Gastrocnemius medialis (tissue), 4 donors: ENCODE results near the gene CYYR1. TPM values are rescaled to one million over a fixed set of nuclear protein-coding genes. Genes with fewer than 3 reads are reported as not detected.

Source experiments
- ATAC-seq, 2 donors: fragments of 150-250 bp; one replicate each; pipeline ENCODE4 v1.9.1; 2016
- DNase-seq, 2 donors: peaks; one replicate each; pipeline ENCODE4 v3.0.0-alpha.2; 2019
- H3K27ac ChIP-seq, 4 donors: fragments of 200-600 bp; sonication (generic); 1 replicate in 1 of 4; 2 replicates in 3 of 4; pipeline ENCODE4 v1.5.1; 2016 to 2018; ENCODE audit warnings: mild to moderate bottlenecking in 2 of 4, moderate library complexity in 1 of 4
- H3K27me3 ChIP-seq, 3 donors: fragments of 200-600 bp; sonication (generic) in 2 of 3; 1 replicate in 1 of 3; 2 replicates in 2 of 3; pipeline versions ENCODE4 v1.5.1 to v1.6.0; 2016 to 2019; ENCODE audit warnings: mild to moderate bottlenecking in 1 of 3, moderate library complexity in 1 of 3
- H3K36me3 ChIP-seq, 2 donors: fragments of 200-600 bp; sonication (generic) in 1 of 2; one replicate each; pipeline ENCODE4 v1.5.1; 2017 to 2018
- H3K4me1 ChIP-seq, 2 donors: fragments of 200-600 bp; sonication (generic) in 1 of 2; one replicate each; pipeline ENCODE4 v1.5.1; 2016 to 2017; ENCODE audit warnings: mild to moderate bottlenecking in 2 of 2
- H3K4me3 ChIP-seq, 4 donors: fragments of 200-600 bp; sonication (generic) in 3 of 4; 1 replicate in 1 of 4; 2 replicates in 3 of 4; pipeline ENCODE4 v1.5.1; 2016 to 2019; ENCODE audit warnings: mild to moderate bottlenecking in 2 of 4
- H3K9me3 ChIP-seq, 3 donors: fragments of 200-600 bp; sonication (generic) in 2 of 3; 1 replicate in 1 of 3; 2 replicates in 2 of 3; pipeline ENCODE4 v1.5.1; 2016 to 2019
- POLR2A ChIP-seq, 2 donors: fragments of 450-650 bp; IDR thresholded peaks; one replicate each; pipeline ENCODE4 v1.6.1; 2017; ENCODE audit warnings: antibody characterized with exemption in 2 of 2, mild to moderate bottlenecking in 2 of 2, moderate library complexity in 2 of 2
- in situ Hi-C, 4 donors: fragments of 200-750 bp; cut with MboI; loops; one replicate each; pipeline versions ENCODE4 v1.15.0 to v1.8.0; 2017; ENCODE audit warnings: low sequenced_read_pairs in 4 of 4
- intact Hi-C: fragments of 100-400 bp; cut with DNase I; formaldehyde crosslinking; loops from one replicate; pipeline ENCODE4 v1.15.1; 2023; ENCODE audit warnings: low total_unique reads
- total RNA-seq, 4 donors: library from RNA; depleted of rRNA; stranded (reverse); fragments of >200 nt; gene quantifications; one replicate each; pipeline versions ENCODE4 v1.1.0 to v1.2.3, GENCODE V29; 2016
- TF ChIP-seq, protein P1 (sequence below), 5 experiments: fragments of 450-650 bp in 3 of 5; fragments of 200-600 bp in 2 of 5; sonication (generic) in 2 of 5; IDR thresholded peaks in 4 of 5; conservative IDR thresholded peaks in 1 of 5; 1 replicate in 4 of 5; 2 replicates in 1 of 5; pipeline ENCODE4 v1.5.1; 2016 to 2019; ENCODE audit warnings: antibody characterized with exemption in 5 of 5, mild to moderate bottlenecking in 3 of 5, moderate library complexity in 3 of 5

The CYYR1 gene
- total RNA-seq, 4 donors from 2014 or later = 11.7 to 15.5 (median 13.8) TPM

DNA sequence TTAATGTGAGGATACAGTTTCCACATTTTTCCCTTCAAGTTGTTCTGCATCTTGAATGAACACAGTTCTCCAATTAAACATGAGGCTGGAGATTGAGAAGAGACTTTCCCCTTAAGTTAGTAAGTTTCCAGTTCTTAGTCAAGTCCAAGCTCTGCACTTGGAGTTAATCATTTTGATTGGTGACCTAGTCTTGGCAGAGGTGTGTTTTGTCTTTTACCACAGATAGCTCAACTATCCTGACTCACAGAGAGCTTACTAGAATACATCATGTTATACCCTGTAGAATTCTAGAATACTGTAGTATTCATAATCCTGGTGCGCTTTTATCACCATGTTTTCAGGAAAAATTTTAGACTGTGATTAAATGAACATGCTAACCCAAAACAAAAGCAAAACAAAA, 129.2 kb downstream of the CYYR1 start:
- H3K27ac ChIP-seq = no peak overlapping the region
- no peak for ATAC-seq
- no peak for DNase-seq
- no peaks in the 10 kb centered on the region for H3K9me3 ChIP-seq
- no peaks in the 10 kb centered on the region for H3K27me3 ChIP-seq
- no peaks in the 10 kb centered on the region for H3K36me3 ChIP-seq
- no peaks in the 10 kb centered on the region for H3K4me1 ChIP-seq
- H3K4me3 ChIP-seq = no peak overlapping the region
- intact Hi-C loops = no loop called here
- in situ Hi-C loops = no loop called here
- no peak for TF ChIP-seq POLR2A (IDR thresholded peaks at IDR 0.05)
- TF ChIP-seq, protein P1, sequence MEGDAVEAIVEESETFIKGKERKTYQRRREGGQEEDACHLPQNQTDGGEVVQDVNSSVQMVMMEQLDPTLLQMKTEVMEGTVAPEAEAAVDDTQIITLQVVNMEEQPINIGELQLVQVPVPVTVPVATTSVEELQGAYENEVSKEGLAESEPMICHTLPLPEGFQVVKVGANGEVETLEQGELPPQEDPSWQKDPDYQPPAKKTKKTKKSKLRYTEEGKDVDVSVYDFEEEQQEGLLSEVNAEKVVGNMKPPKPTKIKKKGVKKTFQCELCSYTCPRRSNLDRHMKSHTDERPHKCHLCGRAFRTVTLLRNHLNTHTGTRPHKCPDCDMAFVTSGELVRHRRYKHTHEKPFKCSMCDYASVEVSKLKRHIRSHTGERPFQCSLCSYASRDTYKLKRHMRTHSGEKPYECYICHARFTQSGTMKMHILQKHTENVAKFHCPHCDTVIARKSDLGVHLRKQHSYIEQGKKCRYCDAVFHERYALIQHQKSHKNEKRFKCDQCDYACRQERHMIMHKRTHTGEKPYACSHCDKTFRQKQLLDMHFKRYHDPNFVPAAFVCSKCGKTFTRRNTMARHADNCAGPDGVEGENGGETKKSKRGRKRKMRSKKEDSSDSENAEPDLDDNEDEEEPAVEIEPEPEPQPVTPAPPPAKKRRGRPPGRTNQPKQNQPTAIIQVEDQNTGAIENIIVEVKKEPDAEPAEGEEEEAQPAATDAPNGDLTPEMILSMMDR (IDR thresholded peaks at IDR 0.05 in 4 of 5, conservative IDR thresholded peaks at IDR 0.05 in 1 of 5) = no peak

DNA sequence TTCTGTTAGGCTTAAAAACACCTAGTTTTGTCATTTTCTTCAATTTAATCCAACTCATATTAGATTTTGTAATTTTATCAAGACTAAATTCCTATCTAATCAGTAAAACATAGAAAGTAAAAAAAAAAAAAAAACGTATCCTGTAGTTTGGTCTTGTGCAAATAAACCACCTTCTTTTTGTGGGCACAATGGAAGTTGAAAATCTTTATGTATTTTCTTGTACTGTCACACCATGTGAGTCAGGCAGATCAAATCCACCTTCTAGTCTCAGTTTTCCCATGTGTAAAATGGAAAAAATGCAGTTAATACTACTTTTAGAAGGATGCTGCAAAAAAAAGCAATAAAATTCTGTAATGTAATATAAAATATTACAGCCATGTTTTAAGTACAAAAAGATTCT, 129.8 kb downstream of the CYYR1 start:
- Histone ChIP-seq H3K27me3 (no peaks in the 10 kb centered on the region), H3K4me3 (no peak overlapping the region), H3K9me3 (no peaks in the 10 kb centered on the region), H3K27ac (no peak overlapping the region), H3K4me1 (no peaks in the 10 kb centered on the region), H3K36me3 (no peaks in the 10 kb centered on the region)
- DNase-seq (no peak), ATAC-seq (no peak)
- TF ChIP-seq POLR2A (IDR thresholded peaks at IDR 0.05) = no peak
- TF ChIP-seq, protein P1 (IDR thresholded peaks at IDR 0.05 in 4 of 5, conservative IDR thresholded peaks at IDR 0.05 in 1 of 5) = no peak
- intact Hi-C loops = no loop called here
- in situ Hi-C loops = no loop called here

DNA sequence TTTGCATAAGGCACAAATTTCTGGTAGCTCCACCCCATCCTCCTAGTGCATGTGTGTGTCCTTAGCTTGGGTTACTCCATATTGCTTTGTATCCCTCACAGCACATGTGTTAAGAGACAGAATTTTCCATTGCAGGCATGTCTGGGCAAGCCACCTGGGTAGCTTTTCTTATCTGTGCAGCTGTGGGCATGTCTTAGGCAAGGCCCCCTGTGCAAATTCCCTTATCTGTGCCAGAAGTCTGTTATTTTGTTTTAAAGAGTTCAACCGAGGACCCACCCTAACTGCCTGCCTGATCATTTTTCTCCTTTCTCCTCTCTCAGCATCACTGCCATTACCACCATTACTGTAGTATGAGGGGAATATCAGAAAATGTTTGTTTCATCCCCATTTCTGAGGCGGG, 131.9 kb downstream of the CYYR1 start:
- in situ Hi-C loops = no loop called here
- ATAC-seq = no peak
- intact Hi-C loops = no loop called here

DNA sequence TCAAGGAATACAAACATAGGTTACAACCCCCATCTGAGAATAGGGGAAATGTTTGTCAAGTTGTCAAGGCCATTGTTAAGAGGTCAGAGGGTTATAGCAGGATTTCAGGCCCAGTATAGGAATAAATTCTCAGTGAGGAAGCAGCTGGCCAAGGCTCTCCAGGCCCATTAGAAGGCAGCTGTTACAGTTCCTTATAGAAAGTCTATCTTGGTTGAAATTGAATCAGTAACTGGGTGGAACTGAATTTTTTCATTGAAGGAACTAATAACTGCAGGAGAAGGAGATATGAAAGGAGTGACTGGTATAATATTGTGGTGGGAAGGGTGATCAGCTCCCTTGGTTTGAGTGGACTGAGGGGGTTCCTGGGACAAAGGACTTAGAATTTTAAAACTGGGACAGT, 134.1 kb downstream of the CYYR1 start:
- Histone ChIP-seq H3K4me3 (no peak overlapping the region), H3K4me1 (no peaks in the 10 kb centered on the region), H3K9me3 (no peaks in the 10 kb centered on the region), H3K36me3 (no peaks in the 10 kb centered on the region), H3K27me3 (no peaks in the 10 kb centered on the region), H3K27ac (no peak overlapping the region)
- intact Hi-C loops (no loop called here), in situ Hi-C loops (no loop called here)
- ATAC-seq (no peak), DNase-seq (no peak)
- TF ChIP-seq, protein P1 (IDR thresholded peaks at IDR 0.05 in 4 of 5, conservative IDR thresholded peaks at IDR 0.05 in 1 of 5) = no peak
- no peak for TF ChIP-seq POLR2A (IDR thresholded peaks at IDR 0.05)

More for the DNA sequence above, 131.9 kb downstream of the CYYR1 start:
- TF ChIP-seq, protein P1 (IDR thresholded peaks at IDR 0.05 in 4 of 5, conservative IDR thresholded peaks at IDR 0.05 in 1 of 5) = no peak
- TF ChIP-seq POLR2A (IDR thresholded peaks at IDR 0.05) = no peak
- H3K36me3 ChIP-seq = no peaks in the 10 kb centered on the region
- no peak for DNase-seq
- H3K4me1 ChIP-seq = no peaks in the 10 kb centered on the region
- H3K9me3 ChIP-seq = no peaks in the 10 kb centered on the region
- H3K4me3 ChIP-seq = no peak overlapping the region
- H3K27ac ChIP-seq = no peak overlapping the region
- no peaks in the 10 kb centered on the region for H3K27me3 ChIP-seq

DNA sequence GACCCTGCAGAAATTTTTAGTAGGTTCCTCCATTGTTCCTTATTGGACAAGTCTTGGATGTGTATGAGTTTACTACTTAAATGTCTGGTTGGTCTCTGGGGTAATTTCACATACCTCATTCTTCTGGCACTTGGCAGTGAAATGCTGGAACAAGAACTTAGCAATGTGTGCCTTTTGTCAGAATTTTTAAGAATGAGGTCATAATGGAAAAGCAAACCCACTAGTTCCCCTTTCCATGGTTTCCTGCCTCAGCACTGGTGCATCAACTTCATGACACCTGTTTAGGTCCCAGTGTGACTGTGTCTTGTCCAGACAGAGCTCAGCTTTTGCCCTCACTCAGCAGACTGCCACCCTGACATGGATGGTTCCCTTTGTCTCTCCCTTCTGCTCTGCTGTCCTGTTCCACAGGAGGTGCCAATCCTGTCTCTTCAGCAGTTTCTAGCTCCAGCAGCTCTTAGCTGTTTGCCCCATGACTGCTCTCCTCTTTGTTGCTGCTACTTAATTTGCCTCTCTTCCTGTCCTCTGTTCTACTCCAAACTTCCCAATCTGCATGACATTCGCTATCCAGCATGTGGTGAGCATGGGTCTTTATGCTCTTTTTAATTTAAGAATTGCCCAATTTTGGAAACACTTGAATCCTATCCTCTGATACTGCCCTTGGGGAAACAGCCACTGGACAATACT, 135.6 kb downstream of the CYYR1 start:
- no peak for TF ChIP-seq POLR2A (IDR thresholded peaks at IDR 0.05)
- TF ChIP-seq, protein P1 (IDR thresholded peaks at IDR 0.05 in 4 of 5, conservative IDR thresholded peaks at IDR 0.05 in 1 of 5) = no peak
- intact Hi-C loops = no loop called here

More for the DNA sequence above, 135.6 kb downstream of the CYYR1 start:
- H3K27ac ChIP-seq = no peak overlapping the region
- no peak overlapping the region for H3K4me3 ChIP-seq
- in situ Hi-C loops = no loop called here
- no peak for ATAC-seq
- no peaks in the 10 kb centered on the region for H3K36me3 ChIP-seq
- no peak for DNase-seq
- no peaks in the 10 kb centered on the region for H3K4me1 ChIP-seq
- no peaks in the 10 kb centered on the region for H3K9me3 ChIP-seq
- no peaks in the 10 kb centered on the region for H3K27me3 ChIP-seq
